IMR-90 (cell line): Measurements from ENCODE around the gene AKAP4. TPM values are rescaled to one million over a fixed set of nuclear protein-coding genes. Genes with fewer than 3 reads are reported as not detected.

ENCODE experiments used
- ATAC-seq: fragments of 200-7000 bp; cut with Tn5 transposase; 2 replicates; pipeline ENCODE4 v1.9.1; 2020; ENCODE audit warnings: low read depth, mild to moderate bottlenecking, moderate library complexity
- BruUV-seq: library from RNA; stranded (reverse); fragments of 400-500 nt; replicated peaks from 2 replicates; lab custom pipeline; 2021; lab: Mats Ljungman, UMichigan
- CTCF ChIA-PET: fragments of 300-600 bp; formaldehyde crosslinking; extraction: SDS; loops from one replicate; lab custom pipeline; 2021; ENCODE audit warnings: antibody characterized with exemption; lab: Yijun Ruan, JAX
- POLR2A ChIA-PET: fragments of 300-600 bp; sonication (Branson Sonifier 250); formaldehyde crosslinking; loops from one replicate; lab custom pipeline; 2022; ENCODE audit warnings: antibody characterized with exemption; ENCODE audit not compliant: unreplicated experiment; lab: Charles Lee
- DNase-seq: peaks from one replicate; pipeline ENCODE4 v3.0.0; 2013
- H2AFZ ChIP-seq: replicated peaks from 2 replicates; pipeline ENCODE3; 2013; ENCODE audit warnings: low read length, mild to moderate bottlenecking; ENCODE audit not compliant: poor library complexity
- H2AK5ac ChIP-seq: 2 replicates; pipeline ENCODE4 v1.6.1; 2013; ENCODE audit warnings: low read depth, low read length, inconsistent platforms
- H2AK9ac ChIP-seq: replicated peaks from 2 replicates; pipeline ENCODE3; 2013; ENCODE audit warnings: mild to moderate bottlenecking, low read depth, low read length, moderate library complexity; ENCODE audit not compliant: poor library complexity
- H2BK120ac ChIP-seq: 2 replicates; pipeline ENCODE4 v1.6.1; 2013; ENCODE audit warnings: low read depth, low read length, inconsistent platforms
- H2BK15ac ChIP-seq: 3 replicates; pipeline ENCODE4 v1.6.1; 2013; ENCODE audit warnings: low read depth, low read length, inconsistent platforms
- H2BK20ac ChIP-seq: 2 replicates; pipeline ENCODE4 v1.6.1; 2013; ENCODE audit warnings: low read depth, mild to moderate bottlenecking, inconsistent platforms, low read length, moderate library complexity
- H2BK5ac ChIP-seq: 2 replicates; pipeline ENCODE4 v1.6.1; 2013; ENCODE audit warnings: mild to moderate bottlenecking, low read depth, low read length, inconsistent platforms; ENCODE audit not compliant: poor library complexity, severe bottlenecking
- H3K14ac ChIP-seq: replicated peaks from 2 replicates; pipeline ENCODE4 v1.6.1; 2013; ENCODE audit warnings: low read depth, low read length, inconsistent platforms
- H3K18ac ChIP-seq: 2 replicates; pipeline ENCODE4 v1.6.1; 2013; ENCODE audit warnings: low read depth, low read length, control low read depth
- H3K23ac ChIP-seq: 2 replicates; pipeline ENCODE4 v1.6.1; 2013; ENCODE audit warnings: low read depth, low read length, inconsistent platforms
- H3K27ac ChIP-seq: 2 replicates; pipeline ENCODE4 v1.5.1; 2013; ENCODE audit warnings: mild to moderate bottlenecking, control low read depth, low read length; ENCODE audit not compliant: insufficient read depth
- H3K27me3 ChIP-seq: 2 replicates; pipeline ENCODE4 v1.6.1; 2013; ENCODE audit warnings: low read length; ENCODE audit not compliant: control insufficient read depth, insufficient read depth
- H3K36me3 ChIP-seq: 2 replicates; pipeline ENCODE4 v1.6.1; 2013; ENCODE audit warnings: low read length, mixed read lengths; ENCODE audit not compliant: control insufficient read depth, insufficient read depth
- H3K4ac ChIP-seq: 2 replicates; pipeline ENCODE4 v1.6.1; 2013; ENCODE audit warnings: low read depth, low read length, inconsistent platforms
- H3K4me1 ChIP-seq: 2 replicates; pipeline ENCODE4 v1.6.1; 2013; ENCODE audit warnings: low read length, mixed read lengths; ENCODE audit not compliant: control insufficient read depth, insufficient read depth
- H3K4me2 ChIP-seq: 2 replicates; pipeline ENCODE4 v1.6.1; 2013; ENCODE audit warnings: low read depth, mild to moderate bottlenecking, control low read depth, low read length, moderate library complexity
- H3K4me3 ChIP-seq: 2 replicates; pipeline ENCODE4 v1.5.1; 2013; ENCODE audit warnings: low read depth, mild to moderate bottlenecking, control low read depth, low read length, moderate library complexity; ENCODE audit not compliant: insufficient read depth
- H3K56ac ChIP-seq: 2 replicates; pipeline ENCODE4 v1.6.1; 2013; ENCODE audit warnings: low read length, inconsistent platforms; ENCODE audit not compliant: insufficient read depth; ENCODE audit errors: extremely low read depth
- H3K79me1 ChIP-seq, 2 experiments: 2 replicates each; pipeline ENCODE4 v1.6.1; 2013; ENCODE audit warnings: low read length in 2 of 2, inconsistent platforms in 1 of 2, low read depth in 1 of 2
- H3K9ac ChIP-seq: 2 replicates; pipeline ENCODE4 v1.6.1; 2013; ENCODE audit warnings: low read depth, low read length, control low read depth
- H3K9me1 ChIP-seq: 2 replicates; pipeline ENCODE4 v1.6.1; 2013; ENCODE audit warnings: low read length, inconsistent platforms; ENCODE audit not compliant: insufficient read depth
- H3K9me3 ChIP-seq: 2 replicates; pipeline ENCODE4 v1.6.1; 2013; ENCODE audit warnings: low read length; ENCODE audit not compliant: control insufficient read depth, insufficient read depth
- H4K20me1 ChIP-seq: 2 replicates; pipeline ENCODE4 v1.6.1; 2013; ENCODE audit warnings: low read length, inconsistent platforms; ENCODE audit not compliant: insufficient read depth
- H4K5ac ChIP-seq: 2 replicates; pipeline ENCODE4 v1.6.1; 2013; ENCODE audit warnings: mild to moderate bottlenecking, low read depth, low read length, control low read depth
- H4K8ac ChIP-seq, 2 experiments: 2 replicates each; pipeline ENCODE4 v1.6.1; 2013; ENCODE audit warnings: low read depth in 2 of 2, low read length in 2 of 2, control low read depth in 1 of 2, inconsistent platforms in 1 of 2
- H4K91ac ChIP-seq: 2 replicates; pipeline ENCODE4 v1.6.1; 2013; ENCODE audit warnings: low read depth, low read length, inconsistent platforms; ENCODE audit not compliant: insufficient read depth
- BHLHE40 ChIP-seq: fragments of 150-350 bp; IDR thresholded peaks from 2 replicates; pipeline ENCODE4 v1.6.1; 2016; ENCODE audit warnings: mild to moderate bottlenecking, low read depth, low read length
- CEBPB ChIP-seq: IDR thresholded peaks from 2 replicates; pipeline ENCODE4 v1.6.1; 2012; ENCODE audit warnings: low read depth, low read length, improper control_type of control experiment
- CHD1 ChIP-seq: IDR thresholded peaks from 2 replicates; pipeline ENCODE4 v1.6.1; 2012; ENCODE audit warnings: low read depth, low read length, improper control_type of control experiment
- FOS ChIP-seq: fragments of 150-350 bp; IDR thresholded peaks from 2 replicates; pipeline ENCODE4 v1.6.1; 2016; ENCODE audit warnings: low read depth, low read length
- MAFK ChIP-seq: IDR thresholded peaks from 2 replicates; pipeline ENCODE4 v1.6.1; 2012; ENCODE audit warnings: low read depth, low read length, improper control_type of control experiment
- MAZ ChIP-seq: IDR thresholded peaks from 2 replicates; pipeline ENCODE4 v1.6.1; 2012; ENCODE audit warnings: low read depth, mild to moderate bottlenecking, low read length, improper control_type of control experiment, moderate library complexity, borderline replicate concordance
- MXI1 ChIP-seq: IDR thresholded peaks from 2 replicates; pipeline ENCODE4 v1.6.1; 2012; ENCODE audit warnings: low read depth, mild to moderate bottlenecking, low read length, moderate library complexity, borderline replicate concordance
- NFE2L2 ChIP-seq: fragments of 150-350 bp; IDR thresholded peaks from 2 replicates; pipeline ENCODE4 v1.6.1; 2016; ENCODE audit warnings: low read depth, mild to moderate bottlenecking, low read length
- POLR2A ChIP-seq: IDR thresholded peaks from 2 replicates; pipeline ENCODE4 v1.6.1; 2012; ENCODE audit warnings: mild to moderate bottlenecking, low read depth, low read length
- RAD21 ChIP-seq: IDR thresholded peaks from 2 replicates; pipeline ENCODE4 v1.6.1; 2012; ENCODE audit warnings: low read length, improper control_type of control experiment
- RCOR1 ChIP-seq: IDR thresholded peaks from 2 replicates; pipeline ENCODE4 v1.6.1; 2012; ENCODE audit warnings: mild to moderate bottlenecking, low read length, improper control_type of control experiment; ENCODE audit not compliant: insufficient replicate concordance
- RFX5 ChIP-seq: IDR thresholded peaks from 2 replicates; pipeline ENCODE4 v1.8.0; 2012; ENCODE audit warnings: low read depth, mild to moderate bottlenecking, low read length, moderate library complexity
- SMC3 ChIP-seq: fragments of 150-350 bp; IDR thresholded peaks from 2 replicates; pipeline ENCODE4 v1.6.1; 2016; ENCODE audit warnings: low read depth, mild to moderate bottlenecking, antibody characterized with exemption, low read length, moderate library complexity
- WGBS, 2 experiments: methylation state at CpG; one replicate each; pipeline versions ENCODE4 v1.1.5 to v1.1.7; 2013; ENCODE audit warnings: missing lambda C conversion rate in 2 of 2; ENCODE audit not compliant: insufficient read length in 1 of 2; ENCODE audit errors: extremely low coverage in 2 of 2; 5-methylcytosine and 5-hydroxymethylcytosine counted together
- dilution Hi-C: fragments of 300-500 bp; cut with HindIII; formaldehyde crosslinking; loops from one replicate; pipeline ENCODE4 v1.14.3; 2018; ENCODE audit warnings: low sequenced_read_pairs; ENCODE audit not compliant: unreplicated experiment
- in situ Hi-C: fragments of 300-500 bp; cut with MboI; formaldehyde crosslinking; loops from 3 replicates; pipeline ENCODE4 v1.14.3; 2019; ENCODE audit warnings: low sequenced_read_pairs, inconsistent platforms, mixed read lengths
- intact Hi-C: fragments of 100-400 bp; cut with micrococcal nuclease; formaldehyde crosslinking; loops from 2 replicates; pipeline ENCODE4 v1.10.0; 2022
- polyA plus RNA-seq, 3 experiments: library from polyadenylated mRNA; depleted of rRNA; stranded (reverse); fragments of >200 nt; gene quantifications; 2 replicates each; pipeline ENCODE4 v1.2.3, GENCODE V29; 2012; ENCODE audit warnings: low replicate concordance in 1 of 3
- total RNA-seq: library from RNA; depleted of rRNA; stranded (reverse); fragments of >200 nt; gene quantifications from 2 replicates; pipeline ENCODE4 v1.2.3, GENCODE V29; 2012
- TF ChIP-seq, protein P1 (sequence below): fragments of 150-350 bp; IDR thresholded peaks from 2 replicates; pipeline ENCODE4 v1.6.1; 2016; ENCODE audit warnings: low read depth, mild to moderate bottlenecking, low read length, moderate library complexity, borderline replicate concordance
- TF ChIP-seq, protein P2 (sequence below): fragments of 150-350 bp; IDR thresholded peaks from 2 replicates; pipeline ENCODE4 v1.6.1; 2017; ENCODE audit warnings: mild to moderate bottlenecking, antibody characterized with exemption, low read length, low read depth

AKAP4 gene
- total and polyA plus RNA-seq, 2 of the 4 experiments (the other 2 are of a cell fraction): not detected

DNA sequence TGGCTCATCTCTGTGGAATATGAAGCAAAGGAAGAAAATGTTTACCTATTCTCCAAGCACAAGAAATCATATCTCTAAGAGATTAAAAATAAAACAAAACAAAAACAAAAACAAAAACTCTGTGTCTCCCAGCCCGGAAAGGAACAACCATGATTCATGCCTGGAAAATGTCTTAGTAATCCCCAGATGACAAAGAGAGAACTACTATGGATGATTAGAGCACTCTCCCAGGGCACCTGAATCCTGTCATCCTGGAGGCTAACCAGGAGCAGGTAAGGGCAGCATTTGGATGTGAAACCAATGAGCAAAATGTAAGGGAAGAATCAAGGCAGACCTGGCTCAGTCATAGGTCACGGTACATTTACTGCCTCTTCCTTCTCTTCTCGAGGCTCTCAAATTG, 1.7 kb upstream of the AKAP4 start:
- in situ Hi-C loops: no loop called here

More for the DNA sequence above, 1.7 kb upstream of the AKAP4 start:
- ChIA-PET CTCF (no interaction called here), POLR2A (interaction anchor here (0.8 kb wide), 1 partner anchor 280 kb away, joined by 5 read pairs; the partner anchor contains the start of gene CLCN5)
- no peak for TF ChIP-seq MAZ
- TF ChIP-seq RCOR1: no peak
- TF ChIP-seq, protein P1, sequence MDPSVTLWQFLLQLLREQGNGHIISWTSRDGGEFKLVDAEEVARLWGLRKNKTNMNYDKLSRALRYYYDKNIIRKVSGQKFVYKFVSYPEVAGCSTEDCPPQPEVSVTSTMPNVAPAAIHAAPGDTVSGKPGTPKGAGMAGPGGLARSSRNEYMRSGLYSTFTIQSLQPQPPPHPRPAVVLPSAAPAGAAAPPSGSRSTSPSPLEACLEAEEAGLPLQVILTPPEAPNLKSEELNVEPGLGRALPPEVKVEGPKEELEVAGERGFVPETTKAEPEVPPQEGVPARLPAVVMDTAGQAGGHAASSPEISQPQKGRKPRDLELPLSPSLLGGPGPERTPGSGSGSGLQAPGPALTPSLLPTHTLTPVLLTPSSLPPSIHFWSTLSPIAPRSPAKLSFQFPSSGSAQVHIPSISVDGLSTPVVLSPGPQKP: no peak
- no peak for TF ChIP-seq MXI1
- TF ChIP-seq NFE2L2: no peak
- no peak for TF ChIP-seq RAD21
- no peak for TF ChIP-seq POLR2A
- no peak for TF ChIP-seq BHLHE40
- no peak for TF ChIP-seq RFX5
- TF ChIP-seq SMC3: no peak
- TF ChIP-seq FOS: no peak
- TF ChIP-seq, protein P2, sequence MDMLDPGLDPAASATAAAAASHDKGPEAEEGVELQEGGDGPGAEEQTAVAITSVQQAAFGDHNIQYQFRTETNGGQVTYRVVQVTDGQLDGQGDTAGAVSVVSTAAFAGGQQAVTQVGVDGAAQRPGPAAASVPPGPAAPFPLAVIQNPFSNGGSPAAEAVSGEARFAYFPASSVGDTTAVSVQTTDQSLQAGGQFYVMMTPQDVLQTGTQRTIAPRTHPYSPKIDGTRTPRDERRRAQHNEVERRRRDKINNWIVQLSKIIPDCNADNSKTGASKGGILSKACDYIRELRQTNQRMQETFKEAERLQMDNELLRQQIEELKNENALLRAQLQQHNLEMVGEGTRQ: no peak
- no peak for TF ChIP-seq CHD1
- no peak for TF ChIP-seq MAFK
- no peak for TF ChIP-seq CEBPB
- Histone ChIP-seq H3K4me3 (no peak overlapping the region), H3K9me3 (no peaks in the 10 kb centered on the region), H3K14ac (no peak overlapping the region), H3K4me1 (no peaks in the 10 kb centered on the region), H2BK20ac (no peak overlapping the region), H3K27me3 (no peaks in the 10 kb centered on the region; the same call in 1 of the 2 replicates), H3K18ac (no peak overlapping the region), H2BK120ac (no peak overlapping the region), H4K8ac (no peak overlapping the region), H3K27ac (no peak overlapping the region), H2AK5ac (no peak overlapping the region), H2AK9ac (no peak overlapping the region), H3K36me3 (no peaks in the 10 kb centered on the region), H2AFZ (no peak overlapping the region), H2BK5ac (no peak overlapping the region), H3K9me1 (no peaks in the 10 kb centered on the region), H3K56ac (no peak overlapping the region), H3K9ac (no peak overlapping the region), H3K4ac (no peak overlapping the region), H4K20me1 (no peaks in the 10 kb centered on the region), H4K5ac (no peak overlapping the region), H3K79me1 (no peaks in the 10 kb centered on the region), H3K4me2 (no peak overlapping the region), H3K23ac (no peak overlapping the region), H4K91ac (no peak overlapping the region), H2BK15ac (no peak overlapping the region)
- intact Hi-C loops: no loop called here
- DNase-seq: no peak
- dilution Hi-C loops: no loop called here
- no TSS peak for BruUV-seq
- no CpG with 5 or more reads among the region's 3 CpGs for WGBS, 2 experiments
- ATAC-seq: no peak
